HG02798 (cell line): ENCODE data around the gene PBXIP1.
A peak's percentile ranks its signal among the peaks of the same experiment; 100 is the strongest.

Experiments used
- ATAC-seq: cut with Tn5 transposase; IDR thresholded peaks from one replicate; pipeline ENCODE4 v1.9.1; 2021; ENCODE audit warnings: mild to moderate bottlenecking; ENCODE audit not compliant: unreplicated experiment, poor library complexity

The PBXIP1 gene

GRCh38 chr1:154958681-154959425 lies 3.0 kb upstream of the PBXIP1 start:
- ATAC-seq = no peak

- no peak for ATAC-seq
Observed at GRCh38 chr1:154958036-154958435, 2.1 kb upstream of the PBXIP1 start.

DNA sequence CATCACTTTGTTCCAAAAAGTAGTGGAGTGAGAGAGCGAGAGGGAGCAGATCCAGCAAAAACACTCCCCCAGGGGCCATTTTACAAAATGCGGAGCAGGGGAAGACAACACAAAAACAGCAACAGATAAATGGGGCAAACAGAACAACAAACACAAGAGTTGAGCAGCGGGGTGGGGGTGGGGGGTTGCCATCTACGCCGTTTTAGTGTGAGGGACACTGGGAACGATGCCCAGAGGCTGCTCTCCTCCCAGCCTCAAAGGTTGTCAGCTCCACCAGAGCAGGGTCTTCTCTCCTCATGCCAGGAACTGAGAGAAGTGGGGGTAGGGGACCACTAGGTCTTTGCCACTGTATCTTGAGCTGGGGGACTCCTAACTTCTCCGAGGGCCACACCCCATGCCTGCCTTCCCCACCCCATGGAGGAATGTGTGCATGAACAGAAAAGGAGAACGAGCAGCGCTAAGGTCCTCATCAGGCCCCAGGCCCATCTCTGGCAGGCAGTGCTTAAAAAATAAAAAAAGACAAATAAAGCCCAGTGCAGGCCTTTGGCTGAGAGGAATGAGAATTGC lies 1.3 kb upstream of the PBXIP1 start:
- no peak for ATAC-seq

DNA sequence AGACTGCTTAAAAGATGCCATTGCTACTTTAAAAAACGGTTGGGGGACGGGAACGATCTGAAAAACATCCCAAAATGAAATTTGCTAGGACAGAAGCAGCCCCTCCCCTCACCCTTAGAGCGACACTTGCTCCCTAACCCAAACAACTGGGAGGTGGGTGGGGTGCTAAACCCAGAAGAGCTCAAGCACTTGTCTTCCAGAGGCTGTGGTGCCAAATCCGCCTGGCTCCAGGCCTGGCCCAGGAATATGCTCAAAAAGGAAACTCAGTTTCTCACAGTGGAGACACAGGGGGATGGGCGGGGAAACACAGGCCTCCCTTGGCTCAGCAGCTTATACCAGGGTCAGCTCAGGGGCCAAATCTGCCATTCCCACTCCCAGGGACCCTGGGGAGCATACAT lies 644 bp upstream of the PBXIP1 start:
- ATAC-seq = no peak

DNA sequence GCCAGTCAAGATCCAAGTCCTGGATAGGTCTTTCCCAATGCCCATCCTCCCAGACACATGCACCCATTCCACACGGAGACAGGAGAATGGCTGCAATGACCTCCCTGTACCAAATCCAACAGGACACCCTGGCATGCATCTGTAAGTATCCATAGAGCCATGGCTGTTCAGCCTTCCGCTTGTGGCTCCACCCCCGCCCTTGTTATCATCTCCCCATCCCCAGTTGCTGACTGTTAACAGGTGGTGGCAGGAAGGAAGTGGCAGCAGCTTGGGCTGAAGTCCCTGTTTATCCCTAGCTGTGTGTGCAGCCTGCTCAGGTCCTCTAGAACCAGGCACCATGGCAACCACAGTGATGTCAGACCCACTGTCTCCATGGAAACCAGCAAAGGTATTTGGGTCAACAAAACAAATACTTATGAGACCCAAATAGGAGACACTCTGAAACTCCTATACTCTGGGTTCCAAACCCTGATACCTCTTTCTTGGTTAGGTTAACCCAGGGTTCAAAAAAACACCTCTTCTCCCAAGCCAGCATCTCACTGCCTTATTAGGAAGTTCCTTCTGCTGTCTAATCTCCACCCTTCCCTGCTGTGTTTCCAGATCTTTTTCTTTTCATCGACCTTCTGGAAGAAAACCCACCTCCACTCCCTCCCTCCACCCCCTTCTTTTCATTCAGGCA lies 721 bp downstream of the PBXIP1 start:
- peak; percentile 36 for ATAC-seq

GRCh38 chr1:154954541-154954940 lies 1.4 kb downstream of the PBXIP1 start:
- no peak for ATAC-seq

DNA sequence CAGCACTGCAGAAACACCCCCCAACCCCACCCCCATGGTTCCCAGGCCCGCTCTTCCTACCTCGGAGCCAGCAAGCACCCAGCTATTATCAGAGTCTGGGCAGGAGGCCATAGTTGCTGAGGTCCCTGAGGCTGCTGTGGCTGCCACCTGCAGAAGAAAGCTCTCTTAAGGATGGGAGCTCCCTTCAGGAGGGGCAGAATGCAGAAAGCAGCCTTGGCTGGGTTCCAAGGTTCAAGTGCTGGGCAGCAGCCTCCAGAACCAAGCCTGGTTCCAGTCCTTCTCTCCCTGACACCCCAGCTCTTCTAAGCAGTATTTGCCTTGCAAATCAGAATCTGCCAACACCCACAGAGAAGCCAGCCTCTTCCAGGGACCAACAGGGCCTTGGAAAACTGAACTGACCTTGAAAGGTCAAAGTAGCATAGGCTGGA lies 2.3 kb downstream of the PBXIP1 start:
- ATAC-seq = no peak

- no peak for ATAC-seq
Observed at GRCh38 chr1:154952664-154953063, 3.2 kb downstream of the PBXIP1 start.

- no peak for ATAC-seq
Observed at GRCh38 chr1:154951901-154952657, 3.8 kb downstream of the PBXIP1 start.

GRCh38 chr1:154948079-154948478 lies 7.8 kb downstream of the PBXIP1 start:
- no peak for ATAC-seq

DNA sequence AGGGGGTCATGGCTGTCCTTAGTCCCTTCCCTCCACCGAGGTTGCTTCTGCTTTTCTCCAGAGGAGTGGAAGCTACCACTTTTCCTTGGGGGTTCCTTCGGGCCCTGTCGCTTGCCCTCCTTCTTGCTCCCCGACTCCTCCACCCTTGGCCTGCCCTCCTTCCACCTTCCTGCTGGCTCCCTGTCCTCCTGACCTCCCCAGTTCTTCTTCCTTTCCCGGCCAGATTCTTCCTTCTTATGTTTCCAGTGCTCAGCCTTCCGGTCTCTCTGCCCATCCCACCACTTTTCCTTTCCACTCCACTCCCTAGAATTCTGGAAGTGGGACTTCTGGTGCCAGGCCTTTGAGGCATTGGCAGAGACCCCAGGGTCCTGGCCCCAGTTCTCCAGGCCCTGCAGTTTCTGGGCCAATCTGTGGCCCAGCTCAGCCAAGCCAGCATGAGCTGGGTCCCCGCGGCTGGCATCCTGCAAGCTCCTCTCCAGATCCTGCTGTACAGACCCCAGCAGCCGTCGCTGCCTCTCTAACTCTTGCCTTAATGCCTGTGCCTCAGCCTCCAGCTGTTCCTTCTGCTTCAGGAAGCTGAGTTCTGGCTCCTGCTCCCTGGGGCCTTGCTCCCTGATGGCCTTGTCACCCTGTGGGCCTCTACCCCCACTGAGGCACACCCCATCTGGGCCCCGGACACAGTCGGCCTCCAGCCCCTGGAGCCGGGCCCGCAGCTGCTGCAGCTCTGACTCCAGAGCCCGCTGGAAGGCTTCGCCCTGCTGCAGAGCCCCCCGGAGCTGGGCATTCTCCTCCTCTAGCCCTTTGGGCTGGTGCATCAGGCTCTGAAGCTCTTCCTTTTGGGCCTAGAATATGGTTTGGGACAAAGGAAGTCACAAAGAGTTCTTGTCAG lies 9.7 kb downstream of the PBXIP1 start:
- no peak for ATAC-seq

- no peak for ATAC-seq
Observed at GRCh38 chr1:154945160-154945961, 10.5 kb downstream of the PBXIP1 start.

DNA sequence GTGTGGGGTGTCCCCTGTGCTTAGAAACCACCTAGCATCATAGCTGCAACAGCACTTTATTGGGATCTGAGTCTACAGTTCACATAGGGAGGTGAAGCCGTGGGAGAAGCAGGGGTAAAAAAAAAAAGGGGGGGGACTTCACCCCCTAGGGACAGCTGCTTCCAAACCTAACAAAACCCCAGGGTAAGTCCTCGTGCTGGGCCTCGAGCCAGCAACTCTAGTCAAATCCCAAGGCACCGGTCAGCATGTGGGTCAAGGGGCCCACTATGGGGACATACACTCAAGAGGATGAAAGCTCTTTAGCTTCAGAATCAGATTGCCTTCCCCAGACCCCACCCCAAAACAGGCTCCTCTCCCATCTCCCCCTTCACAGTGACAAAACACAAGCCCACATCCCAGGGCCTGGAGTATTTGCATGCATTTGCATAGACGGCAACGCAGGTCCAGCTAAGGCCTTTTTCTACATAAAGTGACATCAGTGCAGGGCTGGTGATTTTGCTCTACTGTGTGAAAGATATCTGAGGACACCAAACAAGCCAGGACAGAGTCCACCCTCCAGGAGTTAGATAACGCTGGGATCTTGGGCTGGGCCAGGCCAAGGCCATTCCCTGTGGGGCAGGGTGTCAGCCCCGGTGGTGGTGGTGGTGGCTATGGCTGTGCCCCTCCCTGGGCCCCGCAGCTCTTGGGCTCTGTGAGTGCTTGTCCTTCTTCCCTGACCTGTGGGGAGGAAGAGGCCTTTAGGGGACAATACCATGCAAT lies 11.3 kb downstream of the PBXIP1 start:
- ATAC-seq = no peak

DNA sequence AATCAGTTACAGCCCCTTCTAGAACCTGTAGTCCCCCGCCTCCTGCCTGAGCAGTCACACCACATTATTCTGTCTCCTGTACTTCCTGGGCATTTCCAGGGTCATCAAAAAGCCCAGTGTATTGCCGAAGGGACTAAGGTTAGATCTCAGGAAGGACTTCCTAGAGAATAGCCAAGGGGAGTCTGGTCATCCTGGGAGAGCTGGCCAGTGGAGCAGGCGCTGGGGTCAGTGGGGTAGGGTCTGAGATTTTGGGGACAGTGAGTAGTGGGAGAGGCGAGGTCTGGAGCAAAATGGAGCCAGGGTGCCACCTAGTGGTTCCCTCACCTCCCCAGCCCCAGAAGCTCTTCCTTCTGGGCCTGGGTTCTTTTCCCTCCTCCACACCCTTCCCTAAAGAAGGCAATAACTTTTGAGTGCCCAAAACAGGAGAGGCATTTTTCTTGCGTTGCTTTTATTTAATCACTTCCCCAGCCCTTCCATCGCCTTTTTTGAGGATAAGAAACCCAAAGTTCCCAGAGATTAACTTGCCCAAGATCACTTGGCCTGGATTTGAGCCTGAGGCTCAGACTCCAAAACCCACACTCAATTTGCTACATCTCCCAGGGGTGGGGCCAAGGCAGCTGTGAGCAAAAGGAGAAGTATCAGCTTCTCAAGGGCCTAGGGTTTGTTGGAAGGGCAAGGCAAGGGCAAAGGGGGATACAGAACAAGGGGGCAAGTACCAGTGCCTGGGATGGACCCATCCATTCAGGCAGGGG lies 12.1 kb downstream of the PBXIP1 start:
- peak; percentile 25 for ATAC-seq

- ATAC-seq = no peak
Observed at GRCh38 chr1:154941333-154942013, 14.4 kb downstream of the PBXIP1 start.

DNA sequence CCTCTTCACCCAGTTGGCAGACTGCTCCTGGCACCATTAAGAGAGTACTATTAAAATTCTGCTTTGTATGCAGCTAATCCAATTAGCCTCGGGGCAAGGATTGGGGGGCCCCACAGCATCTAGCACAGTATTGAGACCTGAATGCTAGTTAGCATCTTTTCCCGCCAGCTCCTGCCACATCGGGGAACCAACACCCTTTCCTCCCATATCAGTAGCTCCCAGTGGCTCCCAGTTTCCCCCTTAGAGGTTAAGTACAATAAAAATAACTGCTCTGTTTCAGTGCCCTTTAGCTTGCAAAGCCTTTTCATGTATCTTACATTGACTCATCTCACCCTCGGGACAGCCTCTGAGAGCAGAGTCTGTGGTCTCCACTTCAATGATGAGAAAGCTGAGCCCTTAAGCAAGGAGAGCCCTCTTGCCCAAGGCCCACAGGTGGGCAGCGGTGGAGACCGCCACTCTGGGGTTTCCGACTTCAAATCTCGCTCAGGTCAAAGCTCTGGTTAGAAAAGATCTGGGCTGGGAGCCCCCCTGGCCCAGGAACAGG lies 15.2 kb downstream of the PBXIP1 start:
- no peak for ATAC-seq

DNA sequence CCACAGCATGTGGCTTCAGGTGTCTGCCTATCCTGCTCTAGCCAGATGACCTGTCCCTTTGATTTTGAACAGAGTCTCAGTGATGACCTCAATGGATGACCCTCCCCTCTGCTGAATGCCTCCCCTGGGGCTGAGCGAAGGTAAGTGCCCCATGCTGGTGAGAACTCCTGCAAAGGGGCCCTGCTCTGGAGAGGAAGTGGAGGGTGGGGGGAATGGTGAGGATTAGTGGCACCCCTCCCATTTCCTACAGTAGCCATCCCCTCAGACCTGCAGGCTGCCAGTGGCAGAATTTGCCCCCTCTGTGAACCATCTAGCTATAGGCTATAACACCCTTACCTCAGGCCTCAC lies 15.7 kb downstream of the PBXIP1 start:
- no peak for ATAC-seq
